HEK293 (cell line): ENCODE data around the gene AOC3.
"Not testable (repeated sequence)": the region's sequence is repeated elsewhere in the genome, so short reads cannot be mapped to it uniquely, and the experiment has no call there.

Experiments
- CTCF ChIA-PET: fragments of 350-600 bp; formaldehyde crosslinking; extraction: SDS; loops from one replicate; lab custom pipeline; 2021; ENCODE audit warnings: antibody characterized with exemption; lab: Yijun Ruan, JAX
- POLR2A ChIA-PET: fragments of 300-600 bp; formaldehyde crosslinking; extraction: SDS; loops from one replicate; lab custom pipeline; 2020; ENCODE audit warnings: antibody characterized with exemption, inconsistent platforms; lab: Yijun Ruan, JAX
- H3K27ac ChIP-seq: fragments of 200-500 bp; sonication (Bioruptor generic); 2 replicates; pipeline ENCODE4 v1.5.1; 2014; ENCODE audit warnings: low read depth, low read length, control low read depth, inconsistent platforms; ENCODE audit errors: extremely low read depth
- H3K36me3 ChIP-seq, 2 experiments: fragments of 200-500 bp in 1 of 2; sonication (Bioruptor generic) in 1 of 2; 1 replicate in 1 of 2; 2 replicates in 1 of 2; pipeline ENCODE4 v1.5.1; 2014 to 2017; ENCODE audit warnings: inconsistent platforms in 2 of 2, low read length in 2 of 2; ENCODE audit not compliant: control insufficient read depth in 2 of 2, insufficient read depth in 1 of 2
- H3K4me1 ChIP-seq: fragments of 200-500 bp; sonication (Bioruptor generic); 2 replicates; pipeline ENCODE4 v1.5.1; 2014; ENCODE audit warnings: mild to moderate bottlenecking, low read length, inconsistent platforms; ENCODE audit not compliant: control insufficient read depth, insufficient read depth
- H3K4me3 ChIP-seq: 2 replicates; pipeline ENCODE4 v1.5.1; 2011; ENCODE audit warnings: low read depth, mild to moderate bottlenecking, control low read depth, low read length, moderate library complexity
- H3K9me3 ChIP-seq: fragments of 200-500 bp; sonication (Bioruptor generic); 2 replicates; pipeline ENCODE4 v1.5.1; 2014; ENCODE audit warnings: low read depth, low read length, inconsistent platforms; ENCODE audit not compliant: control insufficient read depth, insufficient read depth
- HOXC10 ChIP-seq: sonication (generic); formaldehyde crosslinking; IDR thresholded peaks from 2 replicates; pipeline ENCODE4 v1.8.1; 2023; ENCODE audit warnings: mild to moderate bottlenecking, missing genetic modification reagents
- OVOL3 ChIP-seq: fragments of 450-650 bp; formaldehyde crosslinking; IDR thresholded peaks from 2 replicates; pipeline ENCODE4 v1.5.1; 2016; ENCODE audit warnings: missing biosample characterization, missing genetic modification characterization
- TRIM28 ChIP-seq: IDR thresholded peaks from 2 replicates; pipeline ENCODE4 v1.6.1; 2011; ENCODE audit warnings: low read length, control low read depth, borderline replicate concordance
- ZBTB7A ChIP-seq: fragments of 450-650 bp; formaldehyde crosslinking; IDR thresholded peaks from 2 replicates; pipeline ENCODE4 v1.5.1; 2016; ENCODE audit warnings: low read depth, missing biosample characterization, missing genetic modification characterization
- ZFP3 ChIP-seq: fragments of 450-650 bp; formaldehyde crosslinking; IDR thresholded peaks from 2 replicates; pipeline ENCODE4 v1.5.1; 2016; ENCODE audit warnings: low read depth, missing biosample characterization, missing genetic modification characterization
- ZNF138 ChIP-seq: fragments of 450-650 bp; formaldehyde crosslinking; IDR thresholded peaks from 2 replicates; pipeline ENCODE4 v1.5.1; 2016; ENCODE audit warnings: missing biosample characterization, missing genetic modification characterization, borderline replicate concordance
- ZNF391 ChIP-seq: fragments of 450-650 bp; formaldehyde crosslinking; IDR thresholded peaks from 2 replicates; pipeline ENCODE4 v1.5.1; 2016; ENCODE audit warnings: low read depth, missing biosample characterization, missing genetic modification characterization, borderline replicate concordance
- ZNF664 ChIP-seq: fragments of 450-650 bp; formaldehyde crosslinking; IDR thresholded peaks from 2 replicates; pipeline ENCODE4 v1.5.1; 2016; ENCODE audit warnings: missing biosample characterization, missing genetic modification characterization
- ZNF776 ChIP-seq: fragments of 450-650 bp; formaldehyde crosslinking; IDR thresholded peaks from 2 replicates; pipeline ENCODE4 v1.5.0; 2017; ENCODE audit warnings: missing biosample characterization, missing genetic modification characterization, borderline replicate concordance
- ZNF830 ChIP-seq: fragments of 450-650 bp; IDR thresholded peaks from 2 replicates; pipeline ENCODE4 v1.5.0; 2018; ENCODE audit warnings: missing biosample characterization, missing genetic modification characterization, low read depth, mild to moderate bottlenecking, moderate library complexity
- ZNF837 ChIP-seq: fragments of 450-650 bp; formaldehyde crosslinking; IDR thresholded peaks from 2 replicates; pipeline ENCODE4 v1.5.1; 2016; ENCODE audit warnings: missing biosample characterization, missing genetic modification characterization
- ZNF843 ChIP-seq: fragments of 450-650 bp; formaldehyde crosslinking; IDR thresholded peaks from 2 replicates; pipeline ENCODE4 v1.5.1; 2016; ENCODE audit warnings: missing biosample characterization, missing genetic modification characterization
- TF ChIP-seq, protein P1 (sequence below): fragments of 450-650 bp; formaldehyde crosslinking; IDR thresholded peaks from 2 replicates; pipeline ENCODE4 v1.5.1; 2016; ENCODE audit warnings: missing biosample characterization, missing genetic modification characterization
- TF ChIP-seq, protein P2 (sequence below): fragments of 450-650 bp; formaldehyde crosslinking; IDR thresholded peaks from 2 replicates; pipeline ENCODE4 v1.5.1; 2016; ENCODE audit warnings: missing biosample characterization, missing genetic modification characterization
- TF ChIP-seq, protein P3 (sequence below): fragments of 450-650 bp; IDR thresholded peaks from 2 replicates; pipeline ENCODE4 v1.5.1; 2018; ENCODE audit warnings: missing biosample characterization, mild to moderate bottlenecking, missing genetic modification characterization
- TF ChIP-seq, protein P4 (sequence below): fragments of 450-650 bp; formaldehyde crosslinking; IDR thresholded peaks from 2 replicates; pipeline ENCODE4 v1.5.1; 2016; ENCODE audit warnings: missing biosample characterization, missing genetic modification characterization, borderline replicate concordance
- TF ChIP-seq, protein P5 (sequence below): fragments of 450-650 bp; formaldehyde crosslinking; IDR thresholded peaks from 2 replicates; pipeline ENCODE4 v1.5.1; 2016; ENCODE audit warnings: missing biosample characterization, missing genetic modification characterization

Gene AOC3

DNA sequence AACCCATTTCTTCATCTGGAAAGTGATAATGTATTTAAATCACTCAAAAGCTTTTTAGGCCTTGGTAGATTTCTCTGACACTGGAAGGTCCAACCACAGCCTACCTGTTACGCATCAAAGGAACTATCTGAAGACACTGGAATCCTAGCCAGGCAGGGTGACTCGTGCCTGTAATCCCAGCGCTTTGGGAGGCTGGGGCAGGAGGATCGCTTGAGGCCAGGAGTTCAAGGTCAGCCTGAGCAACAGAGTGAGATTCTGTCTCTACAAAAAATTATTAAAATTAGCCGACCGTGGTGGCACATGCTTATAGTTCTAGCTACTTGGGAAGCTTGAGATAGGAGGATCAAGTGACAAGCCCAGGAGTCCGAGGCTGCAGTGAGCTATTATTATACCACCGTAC is 31.2 kb downstream of the AOC3 start (continued):
- TF ChIP-seq, protein P1, sequence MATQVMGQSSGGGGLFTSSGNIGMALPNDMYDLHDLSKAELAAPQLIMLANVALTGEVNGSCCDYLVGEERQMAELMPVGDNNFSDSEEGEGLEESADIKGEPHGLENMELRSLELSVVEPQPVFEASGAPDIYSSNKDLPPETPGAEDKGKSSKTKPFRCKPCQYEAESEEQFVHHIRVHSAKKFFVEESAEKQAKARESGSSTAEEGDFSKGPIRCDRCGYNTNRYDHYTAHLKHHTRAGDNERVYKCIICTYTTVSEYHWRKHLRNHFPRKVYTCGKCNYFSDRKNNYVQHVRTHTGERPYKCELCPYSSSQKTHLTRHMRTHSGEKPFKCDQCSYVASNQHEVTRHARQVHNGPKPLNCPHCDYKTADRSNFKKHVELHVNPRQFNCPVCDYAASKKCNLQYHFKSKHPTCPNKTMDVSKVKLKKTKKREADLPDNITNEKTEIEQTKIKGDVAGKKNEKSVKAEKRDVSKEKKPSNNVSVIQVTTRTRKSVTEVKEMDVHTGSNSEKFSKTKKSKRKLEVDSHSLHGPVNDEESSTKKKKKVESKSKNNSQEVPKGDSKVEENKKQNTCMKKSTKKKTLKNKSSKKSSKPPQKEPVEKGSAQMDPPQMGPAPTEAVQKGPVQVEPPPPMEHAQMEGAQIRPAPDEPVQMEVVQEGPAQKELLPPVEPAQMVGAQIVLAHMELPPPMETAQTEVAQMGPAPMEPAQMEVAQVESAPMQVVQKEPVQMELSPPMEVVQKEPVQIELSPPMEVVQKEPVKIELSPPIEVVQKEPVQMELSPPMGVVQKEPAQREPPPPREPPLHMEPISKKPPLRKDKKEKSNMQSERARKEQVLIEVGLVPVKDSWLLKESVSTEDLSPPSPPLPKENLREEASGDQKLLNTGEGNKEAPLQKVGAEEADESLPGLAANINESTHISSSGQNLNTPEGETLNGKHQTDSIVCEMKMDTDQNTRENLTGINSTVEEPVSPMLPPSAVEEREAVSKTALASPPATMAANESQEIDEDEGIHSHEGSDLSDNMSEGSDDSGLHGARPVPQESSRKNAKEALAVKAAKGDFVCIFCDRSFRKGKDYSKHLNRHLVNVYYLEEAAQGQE (tag by site-specific recombination): no peak
- TF ChIP-seq, protein P2, sequence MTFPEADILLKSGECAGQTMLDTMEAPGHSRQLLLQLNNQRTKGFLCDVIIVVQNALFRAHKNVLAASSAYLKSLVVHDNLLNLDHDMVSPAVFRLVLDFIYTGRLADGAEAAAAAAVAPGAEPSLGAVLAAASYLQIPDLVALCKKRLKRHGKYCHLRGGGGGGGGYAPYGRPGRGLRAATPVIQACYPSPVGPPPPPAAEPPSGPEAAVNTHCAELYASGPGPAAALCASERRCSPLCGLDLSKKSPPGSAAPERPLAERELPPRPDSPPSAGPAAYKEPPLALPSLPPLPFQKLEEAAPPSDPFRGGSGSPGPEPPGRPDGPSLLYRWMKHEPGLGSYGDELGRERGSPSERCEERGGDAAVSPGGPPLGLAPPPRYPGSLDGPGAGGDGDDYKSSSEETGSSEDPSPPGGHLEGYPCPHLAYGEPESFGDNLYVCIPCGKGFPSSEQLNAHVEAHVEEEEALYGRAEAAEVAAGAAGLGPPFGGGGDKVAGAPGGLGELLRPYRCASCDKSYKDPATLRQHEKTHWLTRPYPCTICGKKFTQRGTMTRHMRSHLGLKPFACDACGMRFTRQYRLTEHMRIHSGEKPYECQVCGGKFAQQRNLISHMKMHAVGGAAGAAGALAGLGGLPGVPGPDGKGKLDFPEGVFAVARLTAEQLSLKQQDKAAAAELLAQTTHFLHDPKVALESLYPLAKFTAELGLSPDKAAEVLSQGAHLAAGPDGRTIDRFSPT: no peak
- no peak for TF ChIP-seq ZFP3 (tag by site-specific recombination)

DNA sequence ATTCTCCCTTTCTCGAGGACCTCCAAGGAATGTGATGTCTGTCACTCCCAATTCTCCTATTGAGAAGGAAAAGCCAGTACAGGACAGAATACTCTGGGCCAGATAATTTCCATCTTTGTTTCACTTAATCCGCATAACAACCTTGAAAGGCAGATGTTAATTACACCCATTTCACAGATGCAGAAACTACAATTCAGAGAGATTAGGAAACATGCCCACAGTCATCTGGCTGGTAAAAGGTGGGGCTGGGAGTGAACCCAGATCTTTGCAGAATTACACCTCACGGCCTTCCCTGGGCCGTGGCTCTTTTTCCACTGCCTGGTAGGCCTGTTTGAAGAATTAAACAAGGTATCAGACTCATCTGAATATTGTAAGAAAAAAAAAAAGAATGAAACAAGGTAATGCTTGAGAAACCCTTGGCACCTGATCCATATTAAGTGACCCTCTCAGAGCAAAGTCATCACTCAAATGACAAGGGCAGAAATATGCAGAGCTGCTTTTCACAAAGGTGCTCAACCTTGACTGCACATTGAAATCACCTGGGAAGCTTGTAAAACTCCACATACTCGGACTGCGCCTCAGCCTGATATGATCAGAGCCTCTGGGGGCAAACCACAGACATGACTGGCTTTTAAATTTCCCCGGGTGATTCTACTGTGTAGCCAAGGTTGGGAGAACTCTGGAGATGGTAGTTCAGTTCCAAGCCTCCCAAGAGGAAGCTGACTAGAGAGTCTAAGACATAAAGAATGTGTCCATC is 33.0 kb downstream of the AOC3 start:
- ChIA-PET POLR2A (no interaction called here), CTCF (interaction anchor here (0.7 kb wide), 2 partner anchors 11 to 26 kb away, joined by 3 to 5 read pairs; no protein-coding TSS in a partner anchor)
- no peak for TF ChIP-seq ZNF138 (tag by site-specific recombination)
- TF ChIP-seq ZNF391 (tag by site-specific recombination): no peak
- TF ChIP-seq, protein P3, sequence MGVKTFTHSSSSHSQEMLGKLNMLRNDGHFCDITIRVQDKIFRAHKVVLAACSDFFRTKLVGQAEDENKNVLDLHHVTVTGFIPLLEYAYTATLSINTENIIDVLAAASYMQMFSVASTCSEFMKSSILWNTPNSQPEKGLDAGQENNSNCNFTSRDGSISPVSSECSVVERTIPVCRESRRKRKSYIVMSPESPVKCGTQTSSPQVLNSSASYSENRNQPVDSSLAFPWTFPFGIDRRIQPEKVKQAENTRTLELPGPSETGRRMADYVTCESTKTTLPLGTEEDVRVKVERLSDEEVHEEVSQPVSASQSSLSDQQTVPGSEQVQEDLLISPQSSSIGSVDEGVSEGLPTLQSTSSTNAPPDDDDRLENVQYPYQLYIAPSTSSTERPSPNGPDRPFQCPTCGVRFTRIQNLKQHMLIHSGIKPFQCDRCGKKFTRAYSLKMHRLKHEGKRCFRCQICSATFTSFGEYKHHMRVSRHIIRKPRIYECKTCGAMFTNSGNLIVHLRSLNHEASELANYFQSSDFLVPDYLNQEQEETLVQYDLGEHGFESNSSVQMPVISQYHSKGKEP (tag by site-specific recombination): no peak
- no peak for TF ChIP-seq HOXC10 (CRISPR knock-in tag)
- TF ChIP-seq, protein P4, sequence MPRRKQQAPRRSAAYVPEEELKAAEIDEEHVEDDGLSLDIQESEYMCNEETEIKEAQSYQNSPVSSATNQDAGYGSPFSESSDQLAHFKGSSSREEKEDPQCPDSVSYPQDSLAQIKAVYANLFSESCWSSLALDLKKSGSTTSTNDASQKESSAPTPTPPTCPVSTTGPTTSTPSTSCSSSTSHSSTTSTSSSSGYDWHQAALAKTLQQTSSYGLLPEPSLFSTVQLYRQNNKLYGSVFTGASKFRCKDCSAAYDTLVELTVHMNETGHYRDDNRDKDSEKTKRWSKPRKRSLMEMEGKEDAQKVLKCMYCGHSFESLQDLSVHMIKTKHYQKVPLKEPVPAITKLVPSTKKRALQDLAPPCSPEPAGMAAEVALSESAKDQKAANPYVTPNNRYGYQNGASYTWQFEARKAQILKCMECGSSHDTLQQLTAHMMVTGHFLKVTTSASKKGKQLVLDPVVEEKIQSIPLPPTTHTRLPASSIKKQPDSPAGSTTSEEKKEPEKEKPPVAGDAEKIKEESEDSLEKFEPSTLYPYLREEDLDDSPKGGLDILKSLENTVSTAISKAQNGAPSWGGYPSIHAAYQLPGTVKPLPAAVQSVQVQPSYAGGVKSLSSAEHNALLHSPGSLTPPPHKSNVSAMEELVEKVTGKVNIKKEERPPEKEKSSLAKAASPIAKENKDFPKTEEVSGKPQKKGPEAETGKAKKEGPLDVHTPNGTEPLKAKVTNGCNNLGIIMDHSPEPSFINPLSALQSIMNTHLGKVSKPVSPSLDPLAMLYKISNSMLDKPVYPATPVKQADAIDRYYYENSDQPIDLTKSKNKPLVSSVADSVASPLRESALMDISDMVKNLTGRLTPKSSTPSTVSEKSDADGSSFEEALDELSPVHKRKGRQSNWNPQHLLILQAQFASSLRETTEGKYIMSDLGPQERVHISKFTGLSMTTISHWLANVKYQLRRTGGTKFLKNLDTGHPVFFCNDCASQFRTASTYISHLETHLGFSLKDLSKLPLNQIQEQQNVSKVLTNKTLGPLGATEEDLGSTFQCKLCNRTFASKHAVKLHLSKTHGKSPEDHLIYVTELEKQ (tag by site-specific recombination): no peak
- no peak for TF ChIP-seq ZNF830
- TF ChIP-seq ZBTB7A (tag by site-specific recombination): no peak
- TF ChIP-seq OVOL3 (tag by site-specific recombination): no peak
- TF ChIP-seq ZNF776 (tag by site-specific recombination): no peak
- TF ChIP-seq ZNF843 (tag by site-specific recombination): no peak
- TF ChIP-seq, protein P5, sequence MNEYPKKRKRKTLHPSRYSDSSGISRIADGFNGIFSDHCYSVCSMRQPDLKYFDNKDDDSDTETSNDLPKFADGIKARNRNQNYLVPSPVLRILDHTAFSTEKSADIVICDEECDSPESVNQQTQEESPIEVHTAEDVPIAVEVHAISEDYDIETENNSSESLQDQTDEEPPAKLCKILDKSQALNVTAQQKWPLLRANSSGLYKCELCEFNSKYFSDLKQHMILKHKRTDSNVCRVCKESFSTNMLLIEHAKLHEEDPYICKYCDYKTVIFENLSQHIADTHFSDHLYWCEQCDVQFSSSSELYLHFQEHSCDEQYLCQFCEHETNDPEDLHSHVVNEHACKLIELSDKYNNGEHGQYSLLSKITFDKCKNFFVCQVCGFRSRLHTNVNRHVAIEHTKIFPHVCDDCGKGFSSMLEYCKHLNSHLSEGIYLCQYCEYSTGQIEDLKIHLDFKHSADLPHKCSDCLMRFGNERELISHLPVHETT (tag by site-specific recombination): no peak
- TF ChIP-seq ZNF837: no peak
- TF ChIP-seq TRIM28: no peak
- no peak for TF ChIP-seq ZNF664

DNA sequence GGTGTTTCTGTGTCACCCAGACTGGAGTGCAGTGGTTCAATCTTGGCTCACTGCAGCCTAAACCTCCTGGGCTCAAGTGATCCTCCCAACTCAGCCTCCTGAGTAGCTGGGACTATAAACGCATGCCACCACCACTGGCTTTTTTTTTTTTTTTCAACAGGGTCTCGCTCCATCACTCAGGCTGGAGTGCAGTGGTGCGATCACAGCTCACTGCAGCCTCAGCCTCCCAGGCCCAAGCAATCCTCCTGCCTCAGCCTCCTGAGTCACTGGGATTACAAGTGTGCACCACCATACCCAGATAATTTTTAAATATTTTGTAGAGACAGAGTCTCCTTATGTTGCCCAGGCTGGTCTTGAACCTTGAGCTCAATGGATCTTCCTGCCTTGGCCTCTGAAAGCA is 34.8 kb downstream of the AOC3 start:
- H3K9me3 ChIP-seq, H3K27ac ChIP-seq, H3K4me1 ChIP-seq, H3K36me3 ChIP-seq, POLR2A ChIA-PET, H3K4me3 ChIP-seq: not testable (repeated sequence)
- CTCF ChIA-PET: interaction anchor here (0.5 to 1.3 kb wide), 2 partner anchors 43 to 110 kb away, joined by 3 to 4 read pairs; no protein-coding TSS in a partner anchor

More for the DNA sequence above, 33.0 kb downstream of the AOC3 start:
- Histone ChIP-seq H3K27ac (no peak overlapping the region), H3K36me3 (no peaks in the 10 kb centered on the region), H3K4me1 (no peaks in the 10 kb centered on the region), H3K9me3 (no peaks in the 10 kb centered on the region), H3K4me3 (no peak overlapping the region)
